CD8-positive, alpha-beta memory T cell (primary cell): ENCODE measurements around the gene ZNF446. TPM values are rescaled to one million over a fixed set of nuclear protein-coding genes. Genes with fewer than 3 reads are reported as not detected.
"Not testable (repeated sequence)": the region's sequence is repeated elsewhere in the genome, so short reads cannot be mapped to it uniquely, and the experiment has no call there.

ENCODE experiments used
- CTCF ChIA-PET: fragments of 350-600 bp; sonication (Branson Sonifier 250); formaldehyde crosslinking; loops from one replicate; lab custom pipeline; 2021; ENCODE audit warnings: antibody characterized with exemption; lab: Charles Lee
- POLR2A ChIA-PET: fragments of 350-600 bp; sonication (Branson Sonifier 250); formaldehyde crosslinking; loops from one replicate; lab custom pipeline; 2021; ENCODE audit warnings: antibody characterized with exemption; lab: Charles Lee
- DNase-seq, 5 donors: peaks; one replicate each; pipeline versions ENCODE4 v3.0.0 to v3.0.0-alpha.2; 2020 to 2022; ENCODE audit warnings: mixed read lengths in 1 of 5
- H3K27ac ChIP-seq: one replicate; pipeline ENCODE4 v1.7.0; 2013; ENCODE audit warnings: low read depth, mild to moderate bottlenecking, low read length, moderate library complexity
- H3K27me3 ChIP-seq: 2 replicates; pipeline ENCODE4 v1.7.0; 2013; ENCODE audit warnings: low read length, mild to moderate bottlenecking; ENCODE audit not compliant: insufficient read depth, poor library complexity, severe bottlenecking
- H3K36me3 ChIP-seq: 2 replicates; pipeline ENCODE4 v1.7.0; 2013; ENCODE audit warnings: mild to moderate bottlenecking, low read length, moderate library complexity; ENCODE audit not compliant: insufficient read depth
- H3K4me1 ChIP-seq: 2 replicates; pipeline ENCODE4 v1.7.0; 2013; ENCODE audit warnings: mild to moderate bottlenecking, low read length, moderate library complexity; ENCODE audit not compliant: insufficient read depth
- H3K4me3 ChIP-seq: 2 replicates; pipeline ENCODE4 v1.7.0; 2013; ENCODE audit warnings: mild to moderate bottlenecking, low read length
- H3K9me3 ChIP-seq: 2 replicates; pipeline ENCODE4 v1.7.0; 2013; ENCODE audit warnings: mild to moderate bottlenecking, low read length
- H3K27ac Mint-ChIP-seq, 8 donors: one replicate each; pipeline ENCODE4 v1.8.0; 2020 to 2021; ENCODE audit warnings: mixed read lengths in 8 of 8, mild to moderate bottlenecking in 6 of 8, inconsistent platforms in 3 of 8, moderate library complexity in 3 of 8
- H3K27me3 Mint-ChIP-seq, 2 donors: one replicate each; pipeline ENCODE4 v1.8.0; 2020 to 2021; ENCODE audit warnings: mixed read lengths in 2 of 2, mild to moderate bottlenecking in 1 of 2, moderate library complexity in 1 of 2
- H3K36me3 Mint-ChIP-seq, 3 donors: one replicate each; pipeline ENCODE4 v1.8.0; 2020 to 2021; ENCODE audit warnings: mixed read lengths in 3 of 3, inconsistent platforms in 1 of 3, mild to moderate bottlenecking in 1 of 3
- H3K4me1 Mint-ChIP-seq, 3 donors: one replicate each; pipeline ENCODE4 v1.8.0; 2020 to 2021; ENCODE audit warnings: mixed read lengths in 3 of 3, inconsistent platforms in 1 of 3, mild to moderate bottlenecking in 1 of 3
- H3K4me3 Mint-ChIP-seq, 7 donors: one replicate each; pipeline ENCODE4 v1.8.0; 2020 to 2021; ENCODE audit warnings: mixed read lengths in 7 of 7, mild to moderate bottlenecking in 6 of 7, moderate library complexity in 4 of 7, inconsistent platforms in 2 of 7
- H3K9me3 Mint-ChIP-seq, 5 donors: one replicate each; pipeline ENCODE4 v1.8.0; 2020 to 2022; ENCODE audit warnings: mixed read lengths in 5 of 5, mild to moderate bottlenecking in 3 of 5, moderate library complexity in 2 of 5, inconsistent platforms in 1 of 5
- polyA plus RNA-seq: library from polyadenylated mRNA; unstranded; fragments of 300-500 nt; fragmentation: Illumina TruSeq; gene quantifications from one replicate; pipeline ENCODE4 v1.2.3, GENCODE V29; 2021
- total RNA-seq, 2 experiments: library from RNA; stranded (reverse); gene quantifications; one replicate each; pipeline ENCODE4 v1.2.3, GENCODE V29; 2021

ZNF446 gene
- total and polyA plus RNA-seq, 3 experiments from 2014 or later = 3.8 to 7.2 (median 5.9) TPM

- no peaks in the 10 kb centered on the region for H3K27me3 ChIP-seq
- peaks cover 5 to 12% (median 5%) of the 10 kb centered on the region in 5 donors for H3K9me3 Mint-ChIP-seq
- CTCF ChIA-PET = interaction anchor here (1.1 kb wide), 1 partner anchor 16 kb away, joined by 3 read pairs; no protein-coding TSS in a partner anchor
- H3K4me3 ChIP-seq = peak overlapping the region; percentile 83
- no peak for DNase-seq
- peaks cover 0 to 4% of the 10 kb centered on the region in 2 donors for H3K27me3 Mint-ChIP-seq
- H3K27ac ChIP-seq = peak overlapping the region; percentile 60
- H3K36me3 Mint-ChIP-seq = peaks cover 0 to 3% (median 0%) of the 10 kb centered on the region in 3 donors
- H3K36me3 ChIP-seq = no peaks in the 10 kb centered on the region
- no peak overlapping the region for H3K27ac Mint-ChIP-seq
- H3K9me3 ChIP-seq = no peaks in the 10 kb centered on the region
- peaks cover 25 to 32% (median 26%) of the 10 kb centered on the region in 3 donors for H3K4me1 Mint-ChIP-seq
- POLR2A ChIA-PET = no interaction called here
- peak overlapping the region in 5 of 7 donors; percentile 32 to 70 (median 55) for H3K4me3 Mint-ChIP-seq
- H3K4me1 ChIP-seq = peaks cover 18% of the 10 kb centered on the region
These were observed 21.6 kb downstream of the ZNF446 start for GRCh38 chr19:58497634-58498170.

- no peaks in the 10 kb centered on the region for H3K36me3 ChIP-seq
- Mint-ChIP-seq H3K27me3 (peaks cover 0 to 4% of the 10 kb centered on the region in 2 donors), H3K9me3 (peaks cover 5 to 12% (median 5%) of the 10 kb centered on the region in 5 donors), H3K4me1 (peaks cover 25 to 32% (median 26%) of the 10 kb centered on the region in 3 donors), H3K4me3 (peak overlapping the region; percentile 86 to 96 (median 90)), H3K27ac (peak overlapping the region in 5 of 8 donors; percentile 94 to 98 (median 97)), H3K36me3 (peaks cover 0 to 3% (median 0%) of the 10 kb centered on the region in 3 donors)
- POLR2A ChIA-PET = interaction anchor here (0.7 to 1.1 kb wide), 2 partner anchors 9 to 21 kb away, joined by 3 to 5 read pairs; partner anchors contain the start of gene ZBTB45
- CTCF ChIA-PET = interaction anchor here (1.1 kb wide), 1 partner anchor 12 kb away, joined by 3 read pairs; no protein-coding TSS in a partner anchor
- H3K9me3 ChIP-seq = no peaks in the 10 kb centered on the region
- peak overlapping the region; percentile 60 for H3K27ac ChIP-seq
- peaks cover 18% of the 10 kb centered on the region for H3K4me1 ChIP-seq
- DNase-seq = no peak
- H3K4me3 ChIP-seq = peak overlapping the region; percentile 83
- H3K27me3 ChIP-seq = no peaks in the 10 kb centered on the region
These were observed 22.3 kb downstream of the ZNF446 start for GRCh38 chr19:58498316-58499020.

- ChIA-PET CTCF (interaction anchor here (1.1 to 2.6 kb wide), 5 partner anchors 13 to 82 kb away, joined by 3 to 18 read pairs (median 7); partner anchors contain the start of gene ZBTB45), POLR2A (interaction anchor here (0.7 to 1.1 kb wide), 2 partner anchors 9 to 21 kb away, joined by 3 to 5 read pairs; partner anchors contain the start of gene ZBTB45)
- Mint-ChIP-seq H3K36me3 (peaks cover 0 to 3% (median 0%) of the 10 kb centered on the region in 3 donors), H3K27ac (peak overlapping the region; percentile 91 to 98 (median 97)), H3K9me3 (peaks cover 5 to 12% (median 6%) of the 10 kb centered on the region in 5 donors), H3K4me3 (peak overlapping the region; percentile 86 to 96 (median 90)), H3K27me3 (peaks cover 0 to 4% of the 10 kb centered on the region in 2 donors), H3K4me1 (peaks cover 25 to 32% (median 26%) of the 10 kb centered on the region in 3 donors)
- peak overlapping the region; percentile 83 for H3K4me3 ChIP-seq
- H3K36me3 ChIP-seq = no peaks in the 10 kb centered on the region
- H3K27ac ChIP-seq = peak overlapping the region; percentile 60
- peaks cover 18% of the 10 kb centered on the region for H3K4me1 ChIP-seq
- H3K9me3 ChIP-seq = no peaks in the 10 kb centered on the region
- peak; percentile 87 to 96 (median 91) for DNase-seq
- no peaks in the 10 kb centered on the region for H3K27me3 ChIP-seq
These were observed 23.1 kb downstream of the ZNF446 start for GRCh38 chr19:58499021-58499927.

GRCh38 chr19:58500242-58500641 lies 24.1 kb downstream of the ZNF446 start:
- Histone ChIP-seq H3K9me3 (no peaks in the 10 kb centered on the region), H3K27ac (peak overlapping the region; percentile 60), H3K4me1 (peaks cover 18% of the 10 kb centered on the region), H3K27me3 (no peaks in the 10 kb centered on the region), H3K4me3 (no peak overlapping the region), H3K36me3 (no peaks in the 10 kb centered on the region)
- H3K27me3 Mint-ChIP-seq = peaks cover 0 to 4% of the 10 kb centered on the region in 2 donors
- peak overlapping the region in 4 of 8 donors; percentile 70 to 97 (median 94) for H3K27ac Mint-ChIP-seq
- ChIA-PET POLR2A (no interaction called here), CTCF (interaction anchor here (1.1 to 2.6 kb wide), 4 partner anchors 14 to 81 kb away, joined by 3 to 18 read pairs (median 8); partner anchors contain the start of gene ZBTB45)
- peaks cover 5 to 12% (median 7%) of the 10 kb centered on the region in 5 donors for H3K9me3 Mint-ChIP-seq
- H3K4me1 Mint-ChIP-seq = peaks cover 25 to 32% (median 26%) of the 10 kb centered on the region in 3 donors
- no peak for DNase-seq
- peaks cover 0 to 2% (median 0%) of the 10 kb centered on the region in 3 donors for H3K36me3 Mint-ChIP-seq
- peak overlapping the region in 3 of 7 donors; percentile 11 to 95 (median 28) for H3K4me3 Mint-ChIP-seq

GRCh38 chr19:58507602-58508223 lies 31.6 kb downstream of the ZNF446 start:
- CTCF ChIA-PET, H3K36me3 Mint-ChIP-seq, H3K4me1 Mint-ChIP-seq, DNase-seq, H3K36me3 ChIP-seq, H3K4me3 ChIP-seq, POLR2A ChIA-PET, H3K27ac ChIP-seq, H3K4me1 ChIP-seq, H3K9me3 ChIP-seq, H3K27me3 Mint-ChIP-seq, H3K27me3 ChIP-seq: not testable (repeated sequence)
- peak overlapping the region in 1 of 7 donors; percentile 15 for H3K4me3 Mint-ChIP-seq
- H3K9me3 Mint-ChIP-seq = peaks cover 4 to 16% (median 14%) of the 10 kb centered on the region in 5 donors
- H3K27ac Mint-ChIP-seq = peak overlapping the region in 1 of 8 donors; percentile 31

GRCh38 chr19:58509731-58510083 lies 33.6 kb downstream of the ZNF446 start:
- ChIA-PET POLR2A (no interaction called here), CTCF (interaction anchor here (1.0 kb wide), 1 partner anchor 10 kb away, joined by 3 read pairs; the partner anchor contains the start of gene ZBTB45)
- Mint-ChIP-seq H3K27ac (no peak overlapping the region), H3K36me3 (peaks cover 0 to 4% (median 2%) of the 10 kb centered on the region in 3 donors), H3K4me3 (no peak overlapping the region), H3K9me3 (peaks cover 4 to 14% (median 14%) of the 10 kb centered on the region in 5 donors), H3K4me1 (peaks cover 7 to 15% (median 8%) of the 10 kb centered on the region in 3 donors), H3K27me3 (no peaks in the 10 kb centered on the region)
- DNase-seq = no peak
- no peaks in the 10 kb centered on the region for H3K27me3 ChIP-seq
- H3K36me3 ChIP-seq = no peaks in the 10 kb centered on the region
- peaks cover 9% of the 10 kb centered on the region for H3K4me1 ChIP-seq
- H3K9me3 ChIP-seq = no peaks in the 10 kb centered on the region
- H3K27ac ChIP-seq = no peak overlapping the region
- H3K4me3 ChIP-seq = no peak overlapping the region
